Thoracic aorta (tissue), 2 donors: ENCODE measurements around the gene COX5B. TPM values are rescaled to one million over a fixed set of nuclear protein-coding genes. Genes with fewer than 3 reads are reported as not detected.
"Not testable (repeated sequence)": the region's sequence is repeated elsewhere in the genome, so short reads cannot be mapped to it uniquely, and the experiment has no call there.

Experiments
- ATAC-seq: fragments of 150-250 bp; one replicate; pipeline ENCODE4 v1.8.0; 2017; ENCODE audit warnings: low read depth; ENCODE audit not compliant: insufficient number of reproducible peaks, low FRiP score
- DNase-seq: peaks from one replicate; pipeline ENCODE4 v3.0.0-alpha.2; 2020; ENCODE audit warnings: low spot score
- H3K27ac ChIP-seq, 2 donors: fragments of 200-600 bp; sonication (generic); 1 replicate in 1 of 2; 2 replicates in 1 of 2; pipeline ENCODE4 v1.5.1; 2016; ENCODE audit warnings: mild to moderate bottlenecking in 2 of 2, moderate library complexity in 2 of 2
- H3K27me3 ChIP-seq: fragments of 200-600 bp; sonication (generic); replicated peaks from 2 replicates; pipeline ENCODE4 v1.6.0; 2016; ENCODE audit warnings: mild to moderate bottlenecking; ENCODE audit not compliant: insufficient read depth
- H3K36me3 ChIP-seq: fragments of 200-600 bp; sonication (generic); one replicate; pipeline ENCODE4 v1.5.1; 2016
- H3K4me1 ChIP-seq, 2 donors: fragments of 200-600 bp; sonication (generic); 1 replicate in 1 of 2; 2 replicates in 1 of 2; pipeline versions ENCODE4 v1.5.1 to v1.6.0; 2016; ENCODE audit warnings: low read depth in 2 of 2, mild to moderate bottlenecking in 1 of 2; ENCODE audit not compliant: control insufficient read depth in 1 of 2
- H3K4me3 ChIP-seq: fragments of 200-600 bp; sonication (generic); 2 replicates; pipeline ENCODE4 v1.5.1; 2016; ENCODE audit warnings: mild to moderate bottlenecking
- H3K9me3 ChIP-seq: fragments of 200-600 bp; sonication (generic); 2 replicates; pipeline ENCODE4 v1.5.1; 2016
- total RNA-seq, 2 donors: library from RNA; depleted of rRNA; stranded (reverse); fragments of >200 nt; gene quantifications; one replicate each; pipeline versions ENCODE4 v1.1.0 to v1.2.3, GENCODE V29; 2016
- TF ChIP-seq, protein P1 (sequence below): fragments of 200-600 bp; sonication (generic); IDR thresholded peaks from one replicate; pipeline ENCODE4 v1.5.1; 2019; ENCODE audit warnings: antibody characterized with exemption

Gene COX5B, protein sequence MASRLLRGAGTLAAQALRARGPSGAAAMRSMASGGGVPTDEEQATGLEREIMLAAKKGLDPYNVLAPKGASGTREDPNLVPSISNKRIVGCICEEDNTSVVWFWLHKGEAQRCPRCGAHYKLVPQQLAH
- 100 to 1,000 TPM; 102 to 198 TPM for total RNA-seq

DNA sequence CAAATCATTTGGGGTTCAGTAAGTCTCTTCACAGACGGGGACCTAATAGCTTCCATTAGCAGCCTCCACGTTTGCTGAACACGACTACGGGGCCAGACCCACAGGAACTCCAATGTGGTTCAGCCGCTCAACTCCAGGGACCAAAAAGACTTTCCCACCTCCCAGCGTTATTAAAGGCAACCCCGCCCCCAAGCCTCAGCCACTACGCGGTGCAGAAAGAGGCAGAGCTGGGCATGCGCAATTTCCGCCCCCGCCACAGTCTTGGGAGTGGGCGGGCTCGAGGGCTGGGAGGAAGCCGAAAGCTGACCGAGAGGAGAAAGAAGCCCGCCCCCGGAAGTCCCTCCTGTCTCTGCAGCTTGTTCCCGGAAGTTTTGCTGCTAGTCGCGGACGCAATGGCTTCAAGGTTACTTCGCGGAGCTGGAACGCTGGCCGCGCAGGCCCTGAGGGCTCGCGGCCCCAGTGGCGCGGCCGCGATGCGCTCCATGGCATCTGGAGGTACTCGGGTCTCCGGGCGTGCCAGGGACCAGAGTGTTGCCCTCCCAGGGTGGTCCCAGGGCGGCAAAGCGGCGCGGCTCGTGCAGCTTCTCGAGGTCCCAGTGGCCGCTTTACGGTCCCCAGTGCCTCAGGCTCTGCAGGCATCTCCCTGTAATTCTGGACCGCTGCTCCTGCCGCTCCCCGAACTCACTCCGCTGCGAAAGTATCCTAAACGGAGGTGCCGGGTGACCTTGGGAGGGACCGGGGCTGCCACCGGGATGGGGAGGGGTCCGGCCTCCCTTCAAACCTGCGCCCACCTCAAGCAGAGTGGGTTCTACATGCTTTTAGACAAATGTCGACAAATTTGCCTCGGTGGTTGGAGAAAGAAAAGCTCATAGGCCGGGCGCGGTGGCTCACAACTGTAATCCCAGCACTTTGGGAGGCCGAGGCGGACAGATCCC, at the start of gene COX5B:
Gene COX5B, plus strand, starts transcription at position 368 of the 935 bp plus-strand sequence. Its CDS starts 25 bp downstream, at position 393.
- Histone ChIP-seq H3K27me3 (no peaks in the 10 kb centered on the region), H3K36me3 (peaks cover 16% of the 10 kb centered on the region), H3K9me3 (no peaks in the 10 kb centered on the region), H3K4me1 (peaks cover 7 to 19% of the 10 kb centered on the region in 2 donors), H3K4me3 (peak within 1 kb of the TSS; percentile 99), H3K27ac (peak within 1 kb of the TSS; percentile 74 to 95)
- ATAC-seq (peak; percentile 97), DNase-seq (peak; percentile 97)
- TF ChIP-seq, protein P1, sequence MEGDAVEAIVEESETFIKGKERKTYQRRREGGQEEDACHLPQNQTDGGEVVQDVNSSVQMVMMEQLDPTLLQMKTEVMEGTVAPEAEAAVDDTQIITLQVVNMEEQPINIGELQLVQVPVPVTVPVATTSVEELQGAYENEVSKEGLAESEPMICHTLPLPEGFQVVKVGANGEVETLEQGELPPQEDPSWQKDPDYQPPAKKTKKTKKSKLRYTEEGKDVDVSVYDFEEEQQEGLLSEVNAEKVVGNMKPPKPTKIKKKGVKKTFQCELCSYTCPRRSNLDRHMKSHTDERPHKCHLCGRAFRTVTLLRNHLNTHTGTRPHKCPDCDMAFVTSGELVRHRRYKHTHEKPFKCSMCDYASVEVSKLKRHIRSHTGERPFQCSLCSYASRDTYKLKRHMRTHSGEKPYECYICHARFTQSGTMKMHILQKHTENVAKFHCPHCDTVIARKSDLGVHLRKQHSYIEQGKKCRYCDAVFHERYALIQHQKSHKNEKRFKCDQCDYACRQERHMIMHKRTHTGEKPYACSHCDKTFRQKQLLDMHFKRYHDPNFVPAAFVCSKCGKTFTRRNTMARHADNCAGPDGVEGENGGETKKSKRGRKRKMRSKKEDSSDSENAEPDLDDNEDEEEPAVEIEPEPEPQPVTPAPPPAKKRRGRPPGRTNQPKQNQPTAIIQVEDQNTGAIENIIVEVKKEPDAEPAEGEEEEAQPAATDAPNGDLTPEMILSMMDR, result no peak

DNA sequence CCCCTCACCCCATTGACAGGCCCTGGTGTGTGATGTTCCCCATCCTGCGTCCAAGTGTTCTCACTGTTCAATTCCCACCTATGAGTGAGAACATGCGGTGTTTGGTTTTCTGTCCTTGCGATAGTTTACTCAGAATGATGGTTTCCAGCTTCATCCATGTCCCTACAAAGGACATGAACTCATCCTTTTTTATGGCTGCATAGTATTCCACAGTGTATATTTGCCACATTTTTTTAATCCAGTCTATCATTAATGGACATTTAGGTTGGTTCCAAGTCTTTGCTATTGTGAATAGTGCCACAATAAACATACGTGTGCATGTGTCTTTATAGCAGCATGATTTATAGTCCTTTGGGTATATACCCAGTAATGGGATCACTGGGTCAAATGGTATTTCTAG, 49.7 kb upstream of the COX5B start:
- not testable (repeated sequence) for H3K9me3 ChIP-seq, H3K4me3 ChIP-seq, H3K27ac ChIP-seq, H3K36me3 ChIP-seq, DNase-seq, ATAC-seq, H3K4me1 ChIP-seq, H3K27me3 ChIP-seq

DNA sequence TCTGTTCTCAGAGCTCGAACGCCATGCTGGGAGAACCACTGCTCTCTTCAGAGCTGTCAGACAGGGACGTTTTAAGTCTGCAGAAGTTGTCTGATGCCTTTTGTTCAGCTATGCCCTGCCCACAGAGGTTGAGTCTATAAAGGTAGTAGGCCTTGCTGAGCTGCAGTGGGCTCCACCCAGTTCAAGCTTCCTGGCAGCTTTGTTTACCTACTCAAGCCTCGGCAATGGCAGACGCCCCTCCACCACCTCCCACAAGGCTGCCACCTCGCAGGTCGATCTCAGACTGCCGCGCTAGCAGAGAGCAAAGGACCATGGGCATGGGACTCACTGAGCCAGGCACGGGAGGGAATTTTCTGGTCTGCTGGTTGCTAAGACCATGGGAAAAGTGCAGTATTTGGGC, 44.3 kb upstream of the COX5B start:
- not testable (repeated sequence) for H3K27me3 ChIP-seq, DNase-seq, H3K9me3 ChIP-seq, H3K27ac ChIP-seq, H3K36me3 ChIP-seq, H3K4me1 ChIP-seq, H3K4me3 ChIP-seq, ATAC-seq

DNA sequence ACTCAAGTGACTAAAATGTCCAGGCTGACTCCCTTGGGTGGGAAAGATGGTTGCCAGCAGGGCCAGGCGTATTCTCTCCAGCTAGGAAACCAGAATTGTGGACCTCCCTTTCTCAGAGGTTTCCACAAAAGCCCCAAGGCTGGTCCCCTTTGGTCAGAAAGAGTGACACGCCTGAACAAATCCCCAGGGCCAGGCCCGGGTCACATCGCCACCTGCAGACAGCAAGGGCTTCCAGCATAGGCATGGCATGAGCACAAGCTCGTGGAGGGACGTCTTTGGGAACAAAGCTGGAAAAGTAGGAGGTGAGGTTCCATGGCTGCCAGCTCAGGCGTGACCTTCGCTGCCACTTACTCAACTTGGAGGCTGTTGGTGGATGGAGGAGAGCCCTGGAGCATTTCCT, 40.8 kb upstream of the COX5B start:
- H3K27ac ChIP-seq, DNase-seq, H3K36me3 ChIP-seq, H3K9me3 ChIP-seq, H3K4me1 ChIP-seq, ATAC-seq, H3K27me3 ChIP-seq, H3K4me3 ChIP-seq: not testable (repeated sequence)

DNA sequence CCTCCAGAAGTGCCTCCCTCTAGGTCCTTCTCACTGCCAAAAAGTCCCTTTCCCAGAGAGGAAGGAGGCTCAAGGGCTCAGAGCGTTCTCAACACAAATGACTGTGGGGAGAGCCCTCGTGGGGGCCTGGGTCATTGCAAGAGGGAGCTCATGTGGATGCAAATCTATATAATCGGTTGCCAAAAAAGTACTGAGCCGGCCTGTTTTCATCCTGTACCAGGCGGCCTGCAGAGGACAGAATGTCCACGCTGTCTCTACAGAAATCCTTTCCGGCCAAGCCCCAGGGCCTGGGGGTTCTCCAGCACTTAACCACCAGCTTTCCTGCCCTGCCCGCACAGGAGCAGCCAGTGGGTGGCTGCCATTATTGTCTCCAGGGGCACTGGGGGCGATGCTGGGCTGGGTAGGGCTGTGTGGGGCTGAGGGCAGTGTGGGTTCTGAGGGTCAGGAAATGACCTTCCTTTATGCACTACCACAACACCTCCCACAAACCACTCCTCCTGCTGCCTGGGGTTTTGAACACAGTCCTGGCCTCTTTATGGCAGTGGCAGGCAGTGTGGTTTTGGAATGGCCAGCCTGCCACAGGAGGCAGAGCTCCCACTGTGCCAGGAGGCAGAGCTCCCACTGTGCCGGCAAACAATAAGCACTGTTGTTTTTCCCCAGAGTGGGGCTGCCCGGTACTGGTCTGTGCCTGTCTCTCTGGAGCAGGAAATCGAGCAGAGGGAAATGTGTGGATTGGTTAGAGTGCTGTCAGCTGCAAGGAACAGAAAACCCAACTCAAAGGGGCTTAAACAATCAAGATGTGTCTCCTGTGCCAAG, 40.1 kb upstream of the COX5B start:
- H3K4me1 ChIP-seq, H3K9me3 ChIP-seq, ATAC-seq, DNase-seq, H3K4me3 ChIP-seq, H3K36me3 ChIP-seq, H3K27me3 ChIP-seq, H3K27ac ChIP-seq: not testable (repeated sequence)

DNA sequence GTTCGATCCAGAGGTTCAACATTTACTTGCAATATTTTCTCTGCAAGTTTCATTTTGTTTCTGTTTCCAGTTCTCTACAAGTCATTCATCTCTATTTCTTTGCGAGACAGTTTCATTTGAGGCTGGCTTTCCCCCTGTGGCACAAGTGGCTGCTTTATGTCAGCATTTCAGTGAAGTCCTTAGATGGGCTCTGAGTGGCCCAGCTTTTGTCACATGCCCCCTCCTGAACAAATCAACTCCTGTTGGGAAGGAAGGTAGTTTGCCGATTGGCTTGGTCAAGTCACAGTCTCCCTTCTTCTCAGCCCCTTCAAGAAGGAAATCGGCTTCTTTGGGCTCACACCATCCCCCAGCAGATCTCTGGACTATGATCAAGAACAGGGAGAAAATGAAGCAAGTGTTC, 37.1 kb upstream of the COX5B start:
- not testable (repeated sequence) for ATAC-seq, H3K27me3 ChIP-seq, H3K27ac ChIP-seq, H3K4me3 ChIP-seq, H3K36me3 ChIP-seq, H3K4me1 ChIP-seq, DNase-seq, H3K9me3 ChIP-seq

DNA sequence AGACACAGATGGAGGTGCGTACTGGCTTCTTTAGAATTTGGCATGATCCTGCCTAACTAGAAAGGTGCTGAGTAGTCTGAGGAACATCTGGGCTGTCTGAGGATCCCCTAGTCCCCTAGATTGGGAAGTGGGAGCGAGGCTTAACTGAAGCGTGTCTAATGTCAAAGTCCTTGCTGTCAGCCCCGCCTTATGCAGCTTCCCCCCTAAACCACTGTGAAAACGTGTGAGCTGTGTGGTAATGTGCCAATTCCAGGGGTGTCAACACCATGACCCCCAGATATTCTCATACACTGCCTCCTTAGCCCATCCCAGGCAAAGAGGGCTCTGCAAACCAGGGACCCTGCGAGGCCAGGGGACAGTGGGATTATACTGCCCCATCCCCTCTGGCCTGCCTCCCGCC, 34.0 kb upstream of the COX5B start:
- H3K4me1 ChIP-seq, ATAC-seq: not testable (repeated sequence)

DNA sequence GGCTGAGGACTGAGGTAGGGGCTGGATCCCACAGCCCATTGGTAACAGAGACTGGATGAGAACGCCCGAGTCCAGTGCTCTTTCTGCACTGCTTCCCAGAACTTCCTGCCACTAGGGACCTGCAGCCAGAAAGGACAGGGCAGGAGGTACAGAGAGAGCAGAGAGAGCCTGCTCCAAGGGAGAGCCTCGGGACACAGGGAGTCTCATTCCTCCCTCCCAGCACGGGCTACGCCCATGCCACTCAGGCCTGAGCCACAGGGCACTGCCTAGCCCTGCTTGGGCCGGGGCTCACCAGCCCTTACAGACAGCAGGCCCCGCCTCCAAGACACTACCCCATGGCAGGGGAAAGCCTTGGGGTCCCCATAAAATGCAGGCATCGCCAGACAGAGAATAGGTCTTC, 30.1 kb upstream of the COX5B start:
- H3K9me3 ChIP-seq, H3K27ac ChIP-seq, ATAC-seq, H3K36me3 ChIP-seq, H3K27me3 ChIP-seq, H3K4me1 ChIP-seq, H3K4me3 ChIP-seq, DNase-seq: not testable (repeated sequence)

More for the DNA sequence above, 34.0 kb upstream of the COX5B start:
- H3K9me3 ChIP-seq, H3K4me3 ChIP-seq, H3K27ac ChIP-seq, DNase-seq, H3K36me3 ChIP-seq, H3K27me3 ChIP-seq: not testable (repeated sequence)
